IMR-90 (cell line): ENCODE data around the gene LTBP4.

Experiments
- SMC3 ChIP-seq: fragments of 150-350 bp; IDR thresholded peaks from 2 replicates; pipeline ENCODE4 v1.6.1; 2016; ENCODE audit warnings: low read depth, mild to moderate bottlenecking, antibody characterized with exemption, low read length, moderate library complexity
- TF ChIP-seq, protein P1 (sequence below): conservative IDR thresholded peaks from 2 replicates; pipeline ENCODE4 v1.5.1; 2012; ENCODE audit warnings: mild to moderate bottlenecking, low read depth, low read length, improper control_type of control experiment

DNA sequence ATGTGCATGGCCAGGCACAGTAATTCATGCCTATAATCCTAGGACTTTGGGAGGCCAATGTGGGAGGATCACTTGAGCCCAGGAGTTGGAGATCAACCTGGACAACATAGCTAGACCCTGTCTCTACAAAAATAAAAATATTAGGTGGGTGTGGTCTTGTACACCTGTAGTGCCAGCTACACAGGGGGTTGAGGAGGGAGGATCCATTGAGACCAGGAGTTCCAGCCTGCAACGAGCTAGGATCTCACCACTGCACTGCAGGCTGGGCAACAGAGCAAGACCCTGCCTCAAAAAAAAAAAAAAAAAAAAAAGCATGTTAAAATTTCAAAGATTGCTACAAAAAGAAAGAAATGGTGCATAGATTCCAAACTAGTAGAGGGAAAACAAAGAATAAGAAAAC is 37.2 kb downstream of the LTBP4 start:
- TF ChIP-seq, protein P1, sequence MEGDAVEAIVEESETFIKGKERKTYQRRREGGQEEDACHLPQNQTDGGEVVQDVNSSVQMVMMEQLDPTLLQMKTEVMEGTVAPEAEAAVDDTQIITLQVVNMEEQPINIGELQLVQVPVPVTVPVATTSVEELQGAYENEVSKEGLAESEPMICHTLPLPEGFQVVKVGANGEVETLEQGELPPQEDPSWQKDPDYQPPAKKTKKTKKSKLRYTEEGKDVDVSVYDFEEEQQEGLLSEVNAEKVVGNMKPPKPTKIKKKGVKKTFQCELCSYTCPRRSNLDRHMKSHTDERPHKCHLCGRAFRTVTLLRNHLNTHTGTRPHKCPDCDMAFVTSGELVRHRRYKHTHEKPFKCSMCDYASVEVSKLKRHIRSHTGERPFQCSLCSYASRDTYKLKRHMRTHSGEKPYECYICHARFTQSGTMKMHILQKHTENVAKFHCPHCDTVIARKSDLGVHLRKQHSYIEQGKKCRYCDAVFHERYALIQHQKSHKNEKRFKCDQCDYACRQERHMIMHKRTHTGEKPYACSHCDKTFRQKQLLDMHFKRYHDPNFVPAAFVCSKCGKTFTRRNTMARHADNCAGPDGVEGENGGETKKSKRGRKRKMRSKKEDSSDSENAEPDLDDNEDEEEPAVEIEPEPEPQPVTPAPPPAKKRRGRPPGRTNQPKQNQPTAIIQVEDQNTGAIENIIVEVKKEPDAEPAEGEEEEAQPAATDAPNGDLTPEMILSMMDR, result no peak
- no peak for TF ChIP-seq SMC3
